Measurements from ENCODE around the gene HOXD9. TPM values are rescaled to one million over a fixed set of nuclear protein-coding genes. Genes with fewer than 3 reads are reported as not detected.

HOXD9 gene
- total RNA-seq, 1 experiment from 2014 or later, result 0.06 TPM

GRCh38 chr2:176124110-176124946 is 1.8 kb downstream of the HOXD9 start:
- no peak for DNase-seq (ENCODE audit: low read depth)

DNA sequence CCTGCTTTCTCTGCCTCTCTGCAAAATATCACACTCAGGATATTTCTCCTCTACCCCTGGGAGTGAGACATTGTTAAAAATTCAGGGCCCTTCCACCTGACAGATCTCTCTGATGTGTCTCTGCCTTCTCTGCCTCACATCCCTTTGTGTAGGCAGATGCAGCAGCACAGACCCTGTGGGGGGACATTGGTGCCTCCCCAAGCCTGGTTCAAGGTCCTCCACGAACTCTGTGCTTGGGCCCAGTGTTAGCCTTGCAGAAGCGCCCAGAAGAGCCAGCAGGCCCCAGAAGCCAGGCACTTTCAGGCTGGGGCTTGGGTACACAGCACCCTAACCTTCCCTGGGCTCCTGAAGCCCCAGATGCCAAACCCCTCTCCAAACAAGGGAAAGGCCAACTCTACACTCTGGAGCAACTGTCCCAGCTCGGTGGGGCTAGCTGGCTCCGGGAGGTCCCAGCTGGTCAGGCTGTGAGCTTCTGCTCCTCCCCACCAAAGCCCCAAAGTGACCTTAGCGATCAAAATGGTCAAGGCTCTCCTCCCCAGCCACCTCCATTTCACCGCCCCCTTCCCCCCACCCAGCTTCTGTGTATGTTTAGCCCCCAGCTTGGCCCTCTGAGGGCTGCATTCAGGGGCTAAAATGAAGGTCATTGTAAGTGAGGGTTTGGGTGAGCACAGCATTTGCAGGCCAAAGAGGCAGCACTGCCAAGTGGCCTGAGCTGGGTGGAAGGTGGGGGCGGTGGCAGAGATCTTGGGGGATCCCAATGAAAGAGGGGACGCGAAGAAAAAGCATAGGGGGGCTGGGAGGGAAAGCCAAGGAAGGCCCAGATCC is 2.6 kb downstream of the HOXD9 start:
- DNase-seq (ENCODE audit: low read depth), result no peak

DNA sequence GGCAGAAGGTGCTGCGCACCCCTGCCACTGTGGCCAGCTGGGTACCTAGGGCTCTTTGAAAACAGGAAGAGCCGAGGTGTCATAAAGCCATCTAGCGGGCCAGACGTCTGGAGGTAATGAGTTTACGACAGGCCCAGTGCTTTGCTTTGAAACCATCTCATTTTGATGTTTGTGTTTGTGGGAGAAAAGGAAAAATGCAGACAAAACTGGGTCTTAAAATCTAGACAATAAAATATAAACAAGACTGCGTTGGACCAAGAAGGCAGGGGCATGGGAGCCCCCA is 3.2 kb downstream of the HOXD9 start:
- DNase-seq (ENCODE audit: low read depth), result no peak

GRCh38 chr2:176126929-176127773 is 4.6 kb downstream of the HOXD9 start:
- peak; percentile 47 for DNase-seq (ENCODE audit: low read depth)

DNA sequence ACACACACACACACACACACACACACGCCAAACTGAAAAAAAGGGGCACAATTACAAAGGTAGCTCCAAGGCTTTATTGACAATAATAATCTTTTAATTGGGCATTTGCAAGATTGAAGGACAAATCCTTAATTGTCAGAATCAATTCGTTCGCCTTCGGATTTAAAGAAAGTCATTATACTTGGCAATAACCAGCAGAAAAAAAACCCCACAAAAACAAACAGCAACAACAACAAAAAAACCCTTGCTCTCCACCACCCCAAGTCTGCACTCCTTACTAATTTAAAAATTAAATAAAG is 5.2 kb downstream of the HOXD9 start:
- no peak for DNase-seq (ENCODE audit: low read depth)

GRCh38 chr2:176128172-176128981 is 5.9 kb downstream of the HOXD9 start:
- DNase-seq (ENCODE audit: low read depth), result no peak

- peak; percentile 46 for DNase-seq (ENCODE audit: low read depth)
Observed at GRCh38 chr2:176128982-176129796, 6.7 kb downstream of the HOXD9 start, which contains the start of gene HOXD8. TSS of gene HOXD8 (plus strand) at chr2:176129705. CDS start at chr2:176130367, 662 bp downstream.

- no peak for DNase-seq (ENCODE audit: low read depth)
Observed at GRCh38 chr2:176129813-176130146, 7.3 kb downstream of the HOXD9 start.

DNA sequence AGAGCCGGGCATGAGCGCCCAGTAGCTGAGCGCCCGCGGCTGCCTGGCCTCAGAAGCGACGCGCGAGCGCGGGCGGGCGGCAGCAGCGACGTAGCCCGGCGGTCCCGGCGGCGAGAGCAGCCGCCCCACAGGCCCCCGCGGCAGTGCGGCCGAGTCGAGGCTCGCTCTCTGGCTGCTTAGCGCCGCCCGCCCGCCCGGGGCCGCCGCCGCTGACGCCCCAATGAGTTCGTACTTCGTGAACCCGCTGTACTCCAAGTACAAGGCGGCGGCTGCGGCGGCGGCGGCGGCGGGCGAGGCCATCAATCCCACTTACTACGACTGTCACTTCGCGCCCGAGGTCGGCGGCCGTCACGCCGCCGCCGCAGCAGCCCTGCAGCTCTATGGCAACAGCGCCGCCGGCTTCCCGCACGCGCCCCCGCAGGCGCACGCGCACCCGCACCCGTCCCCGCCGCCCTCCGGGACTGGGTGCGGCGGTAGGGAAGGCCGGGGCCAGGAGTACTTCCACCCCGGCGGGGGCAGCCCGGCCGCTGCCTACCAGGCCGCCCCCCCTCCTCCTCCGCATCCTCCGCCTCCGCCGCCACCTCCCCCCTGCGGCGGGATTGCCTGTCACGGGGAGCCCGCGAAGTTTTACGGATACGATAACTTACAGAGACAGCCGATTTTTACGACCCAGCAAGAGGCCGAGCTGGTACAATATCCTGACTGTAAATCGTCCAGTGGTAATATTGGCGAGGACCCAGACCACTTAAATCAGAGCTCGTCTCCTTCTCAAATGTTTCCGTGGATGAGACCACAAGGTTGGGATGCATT is 7.8 kb downstream of the HOXD9 start:
- DNase-seq (ENCODE audit: low read depth), result no peak

- no peak for DNase-seq (ENCODE audit: low read depth)
Observed at GRCh38 chr2:176130957-176131847, 8.7 kb downstream of the HOXD9 start.

GRCh38 chr2:176131848-176132158 is 9.3 kb downstream of the HOXD9 start:
- DNase-seq (ENCODE audit: low read depth), result no peak

DNA sequence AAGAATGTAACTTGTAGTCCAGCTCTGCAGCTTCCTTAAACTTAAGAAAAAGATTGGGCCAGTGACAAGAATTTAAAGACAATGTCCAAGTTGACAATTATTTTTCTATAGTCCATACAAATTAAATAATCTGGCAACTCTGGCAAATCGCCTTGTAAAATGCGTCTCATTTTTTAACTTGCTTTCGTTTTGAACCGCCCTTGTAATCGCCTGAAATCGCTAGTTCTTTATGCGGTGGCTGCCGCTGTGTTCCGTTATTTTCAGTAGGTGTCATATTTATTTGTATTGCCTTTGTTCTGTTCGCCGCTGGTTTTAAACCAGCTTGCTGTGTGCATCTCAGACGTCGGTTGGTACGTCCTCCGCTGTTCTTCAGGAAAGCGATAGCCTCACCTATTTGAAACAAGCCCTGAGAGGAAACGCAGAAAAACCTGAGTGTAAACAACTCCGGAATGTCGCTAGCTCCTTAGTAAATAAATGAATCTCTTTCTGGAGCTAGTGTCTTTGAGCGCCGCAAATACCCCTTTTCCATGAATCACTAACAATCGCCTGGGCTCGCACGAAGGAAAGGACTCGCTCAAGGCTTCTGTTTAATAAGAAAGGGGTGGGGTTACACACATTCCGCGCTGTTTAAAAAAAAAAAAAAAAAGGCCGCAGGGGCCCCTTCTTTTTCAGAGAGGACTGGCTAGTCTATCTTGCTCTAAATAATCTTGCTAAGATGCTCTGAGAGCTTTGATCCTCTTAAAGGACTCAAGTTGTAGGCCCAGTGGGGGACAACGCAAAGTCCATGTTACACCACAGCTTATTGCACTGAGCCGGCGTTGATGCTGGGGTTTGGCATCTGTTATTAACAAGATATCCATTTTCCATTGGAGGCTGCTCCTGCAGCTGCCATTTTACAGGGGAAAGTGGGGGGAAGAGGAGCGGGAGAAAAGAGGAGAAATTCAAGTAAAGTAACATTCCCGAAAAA is 10.0 kb downstream of the HOXD9 start:
- DNase-seq (ENCODE audit: low read depth), result no peak

DNA sequence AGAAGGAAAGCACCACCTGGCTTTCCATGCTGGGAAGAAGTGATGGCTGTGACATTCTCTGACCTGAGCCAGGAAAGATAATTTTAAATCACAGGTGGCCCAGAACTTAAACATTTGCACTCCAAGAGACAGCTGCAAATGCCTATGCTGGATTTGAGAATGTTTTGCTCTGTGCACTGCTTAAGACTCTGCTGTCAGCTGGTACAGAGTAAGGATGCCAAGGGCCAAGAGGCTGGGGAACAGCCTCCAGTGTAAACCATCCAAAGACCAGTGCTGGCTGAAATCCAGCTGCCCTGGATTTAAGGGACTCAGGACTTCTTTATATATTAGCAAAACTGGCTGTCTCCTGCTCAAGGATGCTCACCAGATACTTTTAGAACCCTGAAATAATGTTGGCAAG is 10.9 kb downstream of the HOXD9 start:
- no peak for DNase-seq (ENCODE audit: low read depth)

DNA sequence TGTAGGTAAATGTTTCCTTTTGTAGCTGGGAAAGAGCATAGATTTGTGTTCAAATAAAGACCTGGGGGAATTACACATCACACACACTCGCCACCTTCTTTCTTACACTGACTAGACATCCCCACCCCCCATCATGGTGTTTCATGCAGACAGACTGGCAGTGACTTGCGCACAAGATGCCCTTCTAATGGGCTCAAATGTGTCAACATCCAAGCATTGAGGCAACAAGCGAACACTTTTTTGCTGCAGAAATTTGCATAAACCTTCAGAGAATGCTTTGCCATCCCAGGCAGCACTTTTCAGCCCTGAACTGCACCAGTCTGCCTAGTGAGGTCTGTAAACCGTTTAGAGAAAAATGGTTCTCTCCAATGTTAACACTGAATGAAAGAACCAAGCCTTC is 11.5 kb downstream of the HOXD9 start:
- no peak for DNase-seq (ENCODE audit: low read depth)

GRCh38 chr2:176135035-176135440 is 12.5 kb downstream of the HOXD9 start:
- DNase-seq (ENCODE audit: low read depth), result peak; percentile 26

- DNase-seq (ENCODE audit: low read depth), result no peak
Observed at GRCh38 chr2:176136374-176137251, 14.1 kb downstream of the HOXD9 start.

DNA sequence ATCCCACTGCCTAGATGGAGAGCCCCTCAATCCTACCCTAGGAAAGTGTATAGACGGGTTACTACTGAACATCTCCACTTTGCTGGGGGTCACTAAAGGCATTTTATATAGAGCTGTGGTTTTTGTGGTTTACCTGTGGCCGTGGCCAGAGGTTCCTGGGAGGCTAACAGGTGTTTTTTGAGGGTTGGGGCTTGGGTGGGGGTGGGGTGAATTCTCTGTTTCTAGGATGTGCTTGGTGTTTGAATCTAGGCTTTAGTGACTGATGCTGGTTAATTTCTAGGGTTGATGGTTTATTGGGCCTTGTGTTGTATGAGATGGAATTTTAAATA is 14.7 kb downstream of the HOXD9 start:
- no peak for DNase-seq (ENCODE audit: low read depth)

Data from LHCN-M2 (cell line).